ENCODE results near the gene H19. TPM values are rescaled to one million over a fixed set of nuclear protein-coding genes. Genes with fewer than 3 reads are reported as not detected.

Gene H19
- total and polyA plus RNA-seq, 2 of the 8 experiments (the other 6 are each of a cell fraction or from before 2014, with no cell fraction given): 5.2 to 10.0 TPM

DNA sequence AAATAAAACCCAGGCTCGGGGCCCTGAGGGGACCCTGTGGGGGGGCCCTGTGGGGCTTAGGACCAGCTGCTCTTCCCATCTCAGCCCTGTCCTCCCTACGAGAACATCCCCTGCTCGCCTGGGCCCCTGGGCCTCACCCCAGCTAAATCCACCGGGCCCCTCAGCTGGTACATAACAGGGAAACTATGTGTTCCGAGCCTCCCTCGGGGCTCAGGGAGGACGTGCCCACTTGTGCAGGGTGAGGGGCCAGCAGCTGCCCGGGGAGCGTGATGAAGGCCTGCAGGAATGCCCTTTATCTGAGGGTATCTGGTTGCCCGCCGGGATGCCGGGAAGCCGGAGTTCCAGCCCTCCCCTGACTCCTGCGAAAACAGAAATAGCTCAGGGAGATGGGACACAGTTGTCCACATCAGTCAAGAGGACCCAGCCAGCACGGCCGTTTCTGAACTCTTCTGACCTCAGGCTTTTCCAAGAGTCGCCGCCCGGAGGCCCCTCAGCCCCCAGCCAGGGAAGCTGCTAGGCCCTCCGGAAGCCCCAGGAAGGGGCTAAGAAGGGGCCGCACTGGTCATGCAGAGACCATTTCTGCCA lies 29.9 kb downstream of the H19 start:
- Histone ChIP-seq H3K18ac (ENCODE audit: extremely low read depth, low read length) (no peak overlapping the region), H2BK20ac (ENCODE audit: low read length) (no peak overlapping the region), H3K27me3 (replicated peaks in 1 of 4; ENCODE audit: control insufficient read depth in 3 of 4, extremely low read depth in 1 of 4, insufficient read depth in 3 of 4, low read length in 3 of 4) (no peaks in the 10 kb centered on the region), H3K79me2 (ENCODE audit: control insufficient read depth in 1 of 2, insufficient read depth in 2 of 2, low read length in 2 of 2) (no peaks in the 10 kb centered on the region), H3K9ac (replicated peaks in 1 of 4; ENCODE audit: extremely low read depth in 1 of 4, low read depth in 3 of 4, low read length in 3 of 4) (no peak overlapping the region), H3K23me2 (ENCODE audit: low read depth, low read length) (no peaks in the 10 kb centered on the region), H4K8ac (ENCODE audit: extremely low read depth, insufficient read depth, low read length) (no peak overlapping the region), H3K14ac (ENCODE audit: insufficient read length) (no peak overlapping the region), H2BK120ac (replicated peaks; ENCODE audit: low read depth, low read length) (no peak overlapping the region), H2AFZ (ENCODE audit: low read length) (no peak overlapping the region), H3K4me2 (ENCODE audit: insufficient read depth in 1 of 2, low read depth in 2 of 2, low read length in 2 of 2) (no peak overlapping the region), H4K20me1 (replicated peaks in 1 of 2; ENCODE audit: control insufficient read depth in 1 of 2, insufficient read depth in 2 of 2, low read length in 2 of 2) (no peaks in the 10 kb centered on the region), H3K36me3 (ENCODE audit: control insufficient read depth in 2 of 4, insufficient read depth in 4 of 4, low read length in 3 of 4) (no peaks in the 10 kb centered on the region), H3K79me1 (ENCODE audit: low read depth, low read length) (no peaks in the 10 kb centered on the region), H2BK15ac (ENCODE audit: low read length) (no peak overlapping the region), H3K56ac (replicated peaks; ENCODE audit: insufficient read length, low read depth, low read length) (no peak overlapping the region), H2AK5ac (ENCODE audit: low read depth, low read length) (no peak overlapping the region), H2BK5ac (ENCODE audit: low read depth, low read length) (no peak overlapping the region), H3K4ac (replicated peaks; ENCODE audit: insufficient read length, low read depth, low read length) (no peak overlapping the region), H3K23ac (ENCODE audit: insufficient read length) (no peak overlapping the region), H3K4me1 (replicated peaks in 1 of 4; ENCODE audit: control insufficient read depth in 3 of 4, insufficient read depth in 4 of 4, low read length in 3 of 4) (no peaks in the 10 kb centered on the region), H4K5ac (ENCODE audit: insufficient read length, low read depth, low read length) (no peak overlapping the region), H3K27ac (ENCODE audit: low read depth, low read length) (no peak overlapping the region), H2BK12ac (ENCODE audit: low read depth, low read length) (no peak overlapping the region), H3K9me3 (ENCODE audit: insufficient read depth in 2 of 2, low read depth in 1 of 2, low read length in 1 of 2) (no peaks in the 10 kb centered on the region), H3K4me3 (ENCODE audit: extremely low read depth in 1 of 4, insufficient read depth in 2 of 4, low read depth in 3 of 4, low read length in 4 of 4) (no peak overlapping the region), H4K91ac (replicated peaks; ENCODE audit: insufficient read length, low read length) (no peak overlapping the region)
- POLR2A ChIA-PET (ENCODE audit: partially characterized antibody): interaction anchor here (0.7 to 1.9 kb wide), 6 partner anchors 8 to 64 kb away, joined by 3 to 5 read pairs (median 3); partner anchors contain the start of gene MRPL23
- CTCF ChIA-PET (ENCODE audit: partially characterized antibody): interaction anchor here (0.7 to 6.6 kb wide), 22 partner anchors 9 to 274 kb away, joined by 3 to 100 read pairs (median 3); partner anchors contain the start of gene TNNT3
- FAIRE-seq (no peak), DNase-seq (ENCODE audit: low read depth in 1 of 2, low spot score in 2 of 2) (no peak)
- WGBS, 2 experiments (ENCODE audit: extremely low coverage in 1 of 2, insufficient coverage in 1 of 2, insufficient read length in 1 of 2, insufficient replicate concordance in 2 of 2, low coverage in 1 of 2, low lambda C conversion rate in 2 of 2, missing lambda C conversion rate in 1 of 2): no CpG with 5 or more reads among the region's 21 CpGs
- no peak for TF ChIP-seq EP300 (IDR thresholded peaks at IDR 0.05; ENCODE audit: borderline replicate concordance in 1 of 2, low read depth in 2 of 2, low read length in 2 of 2)
- TF ChIP-seq TCF12 (IDR thresholded peaks at IDR 0.05; ENCODE audit: low read depth, low read length): no peak
- no peak for TF ChIP-seq EGR1 (IDR thresholded peaks at IDR 0.05; ENCODE audit: borderline replicate concordance, low read depth, low read length)
- no peak for TF ChIP-seq SP2 (IDR thresholded peaks at IDR 0.05; ENCODE audit: low read length)
- no peak for TF ChIP-seq CHD2 (IDR thresholded peaks at IDR 0.05; ENCODE audit: low read length)
- no peak for TF ChIP-seq YY1 (IDR thresholded peaks at IDR 0.05; ENCODE audit: low read depth, low read length)
- TF ChIP-seq SIRT6 (IDR thresholded peaks at IDR 0.05; ENCODE audit: low read length): no peak
- TF ChIP-seq, protein P1, sequence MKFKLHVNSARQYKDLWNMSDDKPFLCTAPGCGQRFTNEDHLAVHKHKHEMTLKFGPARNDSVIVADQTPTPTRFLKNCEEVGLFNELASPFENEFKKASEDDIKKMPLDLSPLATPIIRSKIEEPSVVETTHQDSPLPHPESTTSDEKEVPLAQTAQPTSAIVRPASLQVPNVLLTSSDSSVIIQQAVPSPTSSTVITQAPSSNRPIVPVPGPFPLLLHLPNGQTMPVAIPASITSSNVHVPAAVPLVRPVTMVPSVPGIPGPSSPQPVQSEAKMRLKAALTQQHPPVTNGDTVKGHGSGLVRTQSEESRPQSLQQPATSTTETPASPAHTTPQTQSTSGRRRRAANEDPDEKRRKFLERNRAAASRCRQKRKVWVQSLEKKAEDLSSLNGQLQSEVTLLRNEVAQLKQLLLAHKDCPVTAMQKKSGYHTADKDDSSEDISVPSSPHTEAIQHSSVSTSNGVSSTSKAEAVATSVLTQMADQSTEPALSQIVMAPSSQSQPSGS (IDR thresholded peaks at IDR 0.05; ENCODE audit: low read length): no peak
- TF ChIP-seq FOSL1 (IDR thresholded peaks at IDR 0.05; ENCODE audit: insufficient read depth, low read depth, low read length): no peak
- TF ChIP-seq ASH2L (IDR thresholded peaks at IDR 0.05; ENCODE audit: low read length): no peak
- no peak for TF ChIP-seq GTF2F1 (IDR thresholded peaks at IDR 0.05; ENCODE audit: borderline replicate concordance, low read depth, low read length)
